H4 (cell line): ENCODE data around the gene LSAMP. TPM values are rescaled to one million over a fixed set of nuclear protein-coding genes. Genes with fewer than 3 reads are reported as not detected.

Source experiments
- DNase-seq: peaks from one replicate; pipeline ENCODE4 v3.0.0-alpha.2; 2015; ENCODE audit warnings: low spot score
- total RNA-seq: library from RNA; depleted of rRNA; stranded (reverse); fragments of >200 nt; shearing (Covaris generic); gene quantifications from 2 replicates; pipeline ENCODE4 v1.2.3, GENCODE V29; 2014

LSAMP gene
- total RNA-seq, 1 experiment from 2014 or later, result 4.7 TPM

- DNase-seq, result no peak
Observed at GRCh38 chr3:116165135-116165534, 280.2 kb downstream of the LSAMP start.

GRCh38 chr3:116164039-116164438 lies 281.2 kb downstream of the LSAMP start:
- DNase-seq, result peak; percentile 35

DNA sequence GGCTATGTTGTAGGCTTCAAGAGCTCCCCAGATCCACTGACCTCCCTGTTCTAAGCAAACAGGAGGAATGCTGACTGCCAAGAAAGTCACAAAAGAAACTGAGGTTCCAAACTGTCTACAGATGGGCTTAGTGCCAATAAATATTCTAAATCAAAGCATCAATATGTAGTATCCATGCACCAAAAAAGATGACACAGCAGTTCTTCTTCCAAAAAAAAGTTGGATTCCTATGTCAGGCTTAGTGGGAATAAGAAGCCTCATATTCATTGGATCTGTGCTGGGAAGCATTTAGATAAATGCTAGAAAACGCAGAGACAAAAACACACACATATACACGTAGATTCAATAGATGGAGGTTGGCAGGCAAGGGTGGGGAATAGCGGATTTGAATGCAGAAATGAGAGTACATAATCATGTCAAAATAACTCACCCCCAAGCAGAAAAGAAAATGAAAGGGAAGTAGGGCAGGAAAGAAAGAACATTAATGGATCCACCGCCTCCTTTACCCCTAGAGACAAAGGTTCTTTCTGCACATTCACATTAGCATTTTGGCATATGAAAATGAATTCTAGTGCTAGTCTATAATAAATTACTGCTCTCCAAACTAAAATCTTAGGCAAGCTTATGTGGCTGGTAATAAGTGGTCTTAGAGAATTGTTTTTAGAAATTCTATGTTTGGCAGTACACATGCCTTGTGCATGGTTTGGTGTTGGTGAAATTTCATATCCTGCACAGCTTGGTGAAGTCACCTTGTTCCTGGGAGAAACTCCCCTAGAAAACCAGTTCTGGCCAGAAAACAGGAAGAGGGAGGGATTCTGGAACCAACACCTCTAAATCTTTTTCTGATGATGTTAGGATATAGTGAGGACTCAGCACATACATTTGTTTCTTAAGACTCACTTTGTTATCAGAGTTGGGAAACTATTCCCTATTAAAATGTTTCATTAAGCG lies 283.4 kb downstream of the LSAMP start:
- peak; percentile 36 for DNase-seq

- DNase-seq, result no peak
Observed at GRCh38 chr3:116160594-116160993, 284.7 kb downstream of the LSAMP start.

DNA sequence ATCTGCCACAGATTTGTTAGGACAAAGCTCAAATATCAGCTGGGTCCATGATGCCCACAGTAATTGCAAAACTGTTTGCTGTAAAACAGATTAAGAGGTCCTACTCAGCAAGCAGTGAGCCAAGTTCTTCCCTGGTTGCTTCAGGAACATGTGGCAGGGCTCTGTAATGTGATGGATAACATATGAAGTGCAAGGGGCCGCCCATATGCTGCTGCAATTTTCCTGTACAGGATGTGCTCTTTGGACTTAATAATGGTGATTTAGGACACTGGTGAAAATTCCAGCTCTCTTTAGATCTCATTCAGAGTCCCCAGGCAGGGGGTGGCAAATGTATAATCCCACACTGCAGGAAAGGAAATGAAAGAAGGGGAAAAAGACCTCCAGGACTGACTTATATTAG lies 289.4 kb downstream of the LSAMP start:
- no peak for DNase-seq

- no peak for DNase-seq
Observed at GRCh38 chr3:116154389-116154788, 290.9 kb downstream of the LSAMP start.

GRCh38 chr3:116153174-116153573 lies 292.1 kb downstream of the LSAMP start:
- no peak for DNase-seq

- DNase-seq, result no peak
Observed at GRCh38 chr3:116150655-116151167, 294.6 kb downstream of the LSAMP start.

GRCh38 chr3:116148881-116149851 lies 296.1 kb downstream of the LSAMP start:
- peak; percentile 73 for DNase-seq

GRCh38 chr3:116145613-116146012 lies 299.7 kb downstream of the LSAMP start:
- DNase-seq, result no peak

- no peak for DNase-seq
Observed at GRCh38 chr3:116141724-116142123, 303.6 kb downstream of the LSAMP start.

- peak; percentile 50 for DNase-seq
Observed at GRCh38 chr3:116140100-116140689, 305.1 kb downstream of the LSAMP start.

GRCh38 chr3:116139641-116140040 lies 305.6 kb downstream of the LSAMP start:
- no peak for DNase-seq

DNA sequence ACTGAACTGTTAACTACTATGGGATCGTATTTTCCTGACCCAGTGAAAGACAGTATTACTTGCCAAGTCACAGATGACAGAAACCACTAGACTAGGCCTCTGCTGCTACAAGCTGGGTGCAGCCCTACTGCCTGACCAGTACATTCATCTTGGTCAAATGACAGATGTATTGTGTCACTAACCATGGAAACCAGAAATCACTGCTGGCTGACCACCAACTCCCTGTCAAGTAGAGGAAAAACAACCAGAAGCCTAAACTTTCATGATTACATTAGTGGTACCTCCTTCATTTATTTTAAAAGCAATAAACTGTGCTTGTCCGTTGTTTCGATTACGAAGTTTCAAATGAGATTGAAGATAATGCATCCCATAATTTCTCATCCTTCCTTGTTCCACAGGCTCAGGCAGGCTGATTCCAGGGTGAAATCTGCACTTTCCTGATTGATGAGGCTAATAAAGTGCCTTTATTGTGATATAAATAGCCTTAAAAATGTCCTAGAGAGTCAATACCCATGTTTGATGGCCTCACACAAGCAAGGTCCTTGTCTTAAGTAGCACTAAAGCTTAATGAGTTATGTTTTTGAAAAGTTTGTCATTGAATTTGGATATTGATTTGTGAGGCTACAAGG lies 309.7 kb downstream of the LSAMP start:
- DNase-seq, result peak; percentile 86

GRCh38 chr3:116129187-116129946 lies 315.9 kb downstream of the LSAMP start:
- no peak for DNase-seq

GRCh38 chr3:116127464-116127863 lies 317.8 kb downstream of the LSAMP start:
- DNase-seq, result no peak

- DNase-seq, result no peak
Observed at GRCh38 chr3:116124166-116124565, 321.1 kb downstream of the LSAMP start.

DNA sequence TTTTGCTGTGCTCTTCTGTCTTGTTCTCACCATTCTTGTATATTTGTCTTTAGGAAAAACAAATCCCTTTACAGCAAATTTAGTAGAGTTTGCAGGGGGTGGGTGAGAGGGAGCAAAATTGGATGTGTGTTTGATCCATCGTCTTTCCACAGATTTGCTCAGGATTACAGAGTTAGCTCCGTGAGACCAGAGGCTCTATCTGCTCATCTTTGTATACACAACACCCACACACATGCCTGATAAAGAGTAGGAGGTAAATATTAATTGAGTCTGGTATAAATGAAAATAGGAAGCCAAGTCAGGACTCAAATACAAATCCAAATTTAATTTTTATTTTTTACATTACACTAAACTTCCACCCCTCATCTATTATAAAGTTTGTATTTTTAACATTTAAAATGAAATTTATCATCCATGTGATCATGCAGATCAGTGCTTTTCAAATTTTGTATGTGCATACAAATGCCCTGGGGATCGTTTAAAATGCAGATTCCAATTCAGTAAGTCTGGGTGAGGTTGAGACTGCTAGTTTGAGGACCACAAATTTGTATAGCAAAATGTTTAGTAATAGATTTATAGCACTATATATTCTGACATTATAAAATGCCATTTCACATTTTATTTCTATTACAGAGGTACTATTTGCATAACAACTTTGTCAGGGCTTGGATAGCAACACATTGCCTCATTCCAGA lies 326.7 kb downstream of the LSAMP start:
- no peak for DNase-seq

DNA sequence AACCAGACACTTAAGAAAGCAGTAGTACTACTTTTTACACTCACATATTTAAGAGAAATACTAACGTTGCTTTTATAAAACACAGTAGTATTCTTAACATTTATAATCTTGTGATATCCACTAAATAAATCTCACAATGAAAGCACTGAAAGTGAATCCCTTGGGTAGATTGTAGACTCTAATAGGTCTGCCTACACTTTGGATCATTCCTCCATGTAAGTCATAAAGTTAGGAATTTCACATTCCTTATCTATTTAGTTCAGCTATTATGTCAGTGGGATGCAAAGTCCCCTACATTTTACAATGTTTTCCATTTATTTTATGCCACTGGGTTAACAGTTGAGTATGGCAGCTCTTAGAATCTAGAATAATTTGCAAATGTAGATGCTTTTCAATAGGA lies 330.7 kb downstream of the LSAMP start:
- DNase-seq, result no peak

DNA sequence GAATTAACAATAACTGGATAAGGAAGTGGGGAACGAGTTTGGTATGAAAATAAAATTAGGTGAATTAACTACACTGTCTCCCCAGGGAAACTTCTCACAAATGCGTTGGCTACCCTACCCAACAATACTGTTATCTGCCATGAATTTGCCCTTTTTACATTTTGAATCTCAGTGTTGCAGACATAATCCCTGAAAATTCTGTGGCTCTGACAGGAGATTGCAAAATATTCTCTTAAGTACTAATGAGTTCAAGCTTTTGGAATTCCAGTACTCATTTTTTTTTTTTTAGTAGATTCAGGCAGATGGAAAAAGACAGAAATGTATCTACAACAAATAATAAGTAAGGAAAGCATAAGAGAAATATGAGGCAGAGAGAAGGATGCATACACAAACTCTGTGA lies 332.6 kb downstream of the LSAMP start:
- DNase-seq, result no peak
